PC-3 (cell line): ENCODE data around the gene MRPL2.

Experiments
- EZH2phosphoT487 ChIP-seq: fragments of 300-600 bp; sonication (generic); IDR thresholded peaks from 2 replicates; pipeline ENCODE4 v1.6.1; 2018; ENCODE audit warnings: mild to moderate bottlenecking, antibody characterized with exemption, low read length, borderline replicate concordance
- TF ChIP-seq, protein P1 (sequence below): fragments of 300-600 bp; sonication (generic); conservative IDR thresholded peaks from 2 replicates; pipeline ENCODE4 v1.5.1; 2017; ENCODE audit warnings: antibody characterized with exemption, low read depth, mild to moderate bottlenecking, low read length

DNA sequence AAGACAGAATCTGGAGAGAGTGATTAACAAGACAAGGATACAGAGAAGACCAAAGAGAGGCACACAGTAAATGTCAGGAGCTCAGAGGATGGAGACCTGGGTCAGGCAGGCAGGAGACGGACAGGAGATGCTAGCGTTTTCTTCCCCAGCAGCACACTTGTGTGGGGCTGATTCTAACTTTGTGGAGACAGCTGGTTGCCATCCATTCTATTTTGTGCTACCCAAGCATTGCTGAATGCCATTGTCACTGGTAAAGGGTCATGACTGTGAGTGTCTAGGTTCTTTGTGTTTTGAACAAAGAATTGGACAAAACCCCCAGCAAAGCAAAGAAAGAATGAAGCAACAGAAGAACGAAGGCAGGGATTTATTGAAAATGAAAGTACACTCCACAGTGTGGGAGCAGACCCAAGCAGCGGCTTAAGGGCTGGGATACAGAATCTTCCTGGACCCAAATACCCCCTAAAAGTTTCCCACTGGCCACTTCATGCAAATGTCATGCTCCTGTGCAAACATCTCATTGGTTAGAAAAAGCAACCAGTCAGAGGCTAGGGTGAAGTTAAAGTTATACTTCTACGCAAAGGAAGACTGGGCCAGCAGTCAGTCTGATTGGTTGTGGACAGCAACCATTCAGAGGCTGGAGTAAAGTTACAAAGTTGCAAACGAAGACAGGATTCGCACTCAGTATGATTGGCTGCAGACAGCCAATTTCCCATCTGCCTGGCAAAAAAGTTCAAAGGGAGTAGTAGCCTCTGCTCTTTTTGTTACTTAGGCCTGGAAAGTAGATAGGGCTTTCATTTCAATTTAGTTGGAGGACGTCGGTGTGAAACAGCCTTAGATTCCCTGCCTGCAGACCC is 34.4 kb upstream of the MRPL2 start:
- TF ChIP-seq, protein P1, sequence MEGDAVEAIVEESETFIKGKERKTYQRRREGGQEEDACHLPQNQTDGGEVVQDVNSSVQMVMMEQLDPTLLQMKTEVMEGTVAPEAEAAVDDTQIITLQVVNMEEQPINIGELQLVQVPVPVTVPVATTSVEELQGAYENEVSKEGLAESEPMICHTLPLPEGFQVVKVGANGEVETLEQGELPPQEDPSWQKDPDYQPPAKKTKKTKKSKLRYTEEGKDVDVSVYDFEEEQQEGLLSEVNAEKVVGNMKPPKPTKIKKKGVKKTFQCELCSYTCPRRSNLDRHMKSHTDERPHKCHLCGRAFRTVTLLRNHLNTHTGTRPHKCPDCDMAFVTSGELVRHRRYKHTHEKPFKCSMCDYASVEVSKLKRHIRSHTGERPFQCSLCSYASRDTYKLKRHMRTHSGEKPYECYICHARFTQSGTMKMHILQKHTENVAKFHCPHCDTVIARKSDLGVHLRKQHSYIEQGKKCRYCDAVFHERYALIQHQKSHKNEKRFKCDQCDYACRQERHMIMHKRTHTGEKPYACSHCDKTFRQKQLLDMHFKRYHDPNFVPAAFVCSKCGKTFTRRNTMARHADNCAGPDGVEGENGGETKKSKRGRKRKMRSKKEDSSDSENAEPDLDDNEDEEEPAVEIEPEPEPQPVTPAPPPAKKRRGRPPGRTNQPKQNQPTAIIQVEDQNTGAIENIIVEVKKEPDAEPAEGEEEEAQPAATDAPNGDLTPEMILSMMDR = no peak
- TF ChIP-seq EZH2phosphoT487 = no peak
